ENCODE measurements around the gene ATG101. TPM values are rescaled to one million over a fixed set of nuclear protein-coding genes. Genes with fewer than 3 reads are reported as not detected.
A peak's percentile ranks its signal among the peaks of the same experiment; 100 is the strongest.

The ATG101 gene
- total RNA-seq, 6 experiments from 2014 or later: 62.1 to 73.6 (median 66.6) TPM

DNA sequence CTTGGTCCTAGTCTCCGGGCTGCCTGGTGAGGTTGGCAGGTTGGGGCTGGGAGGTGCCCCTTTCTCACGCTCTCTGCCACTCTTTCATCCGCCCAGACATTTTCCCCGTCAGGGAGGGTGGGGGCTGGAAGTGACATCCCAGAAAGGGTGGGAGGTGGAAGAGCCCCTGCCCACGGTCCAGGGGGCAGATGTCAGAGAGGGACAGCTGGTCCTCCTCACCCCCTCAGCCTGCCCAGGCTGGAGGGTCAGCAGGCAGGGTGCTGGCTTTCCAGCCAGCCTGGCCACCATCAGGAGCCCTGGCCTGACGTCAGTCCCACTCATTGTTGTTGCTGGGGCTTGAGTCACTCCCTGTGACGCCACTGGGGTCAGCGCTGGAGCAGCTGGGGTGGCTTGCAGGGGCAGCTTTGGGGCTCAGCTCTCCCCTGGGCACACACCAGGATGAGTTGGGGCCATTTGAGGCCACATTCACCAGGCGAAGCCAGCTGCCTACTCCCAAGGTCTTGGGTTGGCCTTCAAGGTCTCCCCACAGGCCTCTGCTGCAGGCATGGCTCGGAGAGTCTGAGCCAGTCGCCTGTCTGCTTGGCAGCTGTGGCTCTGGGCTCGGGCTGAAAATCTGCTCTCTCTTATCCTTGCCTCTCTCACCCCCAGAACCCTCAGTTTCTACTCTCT lies 5.7 kb upstream of the ATG101 start:
- Mint-ChIP-seq H3K27ac (peak overlapping the region; percentile 92), H3K4me3 (peak overlapping the region; percentile 26; the same call in 1 of the 2 replicates), H3K36me3 (ENCODE audit: low read depth) (no peaks in the 10 kb centered on the region), H3K27me3 (ENCODE audit: insufficient read depth) (peaks cover 33% of the 10 kb centered on the region), H3K9me3 (no peaks in the 10 kb centered on the region; the same call in 1 of the 2 replicates), H3K4me1 (ENCODE audit: low read depth) (peaks cover 41% of the 10 kb centered on the region)
- no peak for TF ChIP-seq CTCF (IDR thresholded peaks at IDR 0.05)
- DNase-seq: peak; percentile 64

DNA sequence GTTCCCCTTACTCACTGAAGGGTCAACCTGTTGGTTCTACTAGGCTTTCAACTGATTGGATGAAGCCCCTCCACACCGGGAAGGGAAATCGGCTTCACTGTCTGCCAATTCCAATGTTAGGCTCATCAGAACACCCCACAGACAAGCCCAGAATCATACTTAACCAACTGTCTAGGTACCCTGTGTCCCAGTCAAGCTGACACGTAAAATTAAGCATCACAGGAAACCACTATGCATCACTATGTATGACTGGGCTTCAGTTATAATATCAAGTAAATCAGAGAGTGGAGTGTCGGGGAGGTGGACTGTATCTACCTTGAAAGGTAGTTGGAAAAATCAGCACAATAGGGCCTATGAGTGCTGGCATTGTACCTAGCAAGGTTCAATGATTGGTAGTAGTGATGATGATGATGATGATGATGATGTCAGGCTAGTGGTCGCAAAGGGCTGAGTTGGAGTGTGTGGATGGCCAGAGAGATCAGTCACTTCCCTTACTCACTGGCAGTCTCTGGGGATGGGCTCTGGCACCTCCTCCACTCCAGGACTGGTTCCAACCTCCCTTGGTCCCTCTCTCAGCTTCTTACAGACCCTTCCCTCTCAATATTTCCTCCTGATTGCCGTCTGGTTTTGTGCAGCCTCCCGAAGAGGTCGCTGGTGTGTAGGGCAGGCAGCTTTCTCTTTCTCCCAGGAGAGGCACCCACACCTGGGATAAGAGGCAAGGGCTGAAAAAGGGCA lies 3.3 kb upstream of the ATG101 start:
- H3K4me1 Mint-ChIP-seq (ENCODE audit: low read depth): peaks cover 58% of the 10 kb centered on the region
- no peak overlapping the region for H3K27ac Mint-ChIP-seq
- H3K27me3 Mint-ChIP-seq (ENCODE audit: insufficient read depth): peaks cover 10% of the 10 kb centered on the region; the same call in 1 of the 2 replicates
- no peak for DNase-seq
- H3K4me3 Mint-ChIP-seq: no peak overlapping the region
- 0 out of 2 replicates have a peak, but pooled peaks have one; percentile 14 for TF ChIP-seq CTCF (IDR thresholded peaks at IDR 0.05)
- H3K9me3 Mint-ChIP-seq: no peaks in the 10 kb centered on the region
- H3K36me3 Mint-ChIP-seq (ENCODE audit: low read depth): peaks cover 14% of the 10 kb centered on the region

DNA sequence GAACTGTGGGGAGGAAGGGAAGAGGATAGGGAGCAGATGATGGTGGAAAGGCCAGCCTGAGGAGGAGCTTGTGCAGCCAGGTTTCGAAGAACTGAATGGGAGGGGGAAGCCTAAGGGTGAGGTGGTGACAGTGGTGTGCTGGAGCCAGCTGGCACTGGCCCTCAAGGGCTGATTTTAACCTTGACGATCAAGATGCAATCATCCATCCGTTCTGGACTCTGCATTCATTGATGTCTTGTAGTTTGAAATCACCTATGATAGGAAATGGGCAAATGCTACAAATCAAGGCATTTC lies 2.8 kb upstream of the ATG101 start:
- Mint-ChIP-seq H3K27me3 (ENCODE audit: insufficient read depth) (peaks cover 9% of the 10 kb centered on the region; the same call in 1 of the 2 replicates), H3K4me3 (no peak overlapping the region), H3K9me3 (no peaks in the 10 kb centered on the region), H3K36me3 (ENCODE audit: low read depth) (peaks cover 17% of the 10 kb centered on the region), H3K27ac (no peak overlapping the region), H3K4me1 (ENCODE audit: low read depth) (peaks cover 63% of the 10 kb centered on the region)
- no peak for DNase-seq
- no peak for TF ChIP-seq CTCF (IDR thresholded peaks at IDR 0.05)

DNA sequence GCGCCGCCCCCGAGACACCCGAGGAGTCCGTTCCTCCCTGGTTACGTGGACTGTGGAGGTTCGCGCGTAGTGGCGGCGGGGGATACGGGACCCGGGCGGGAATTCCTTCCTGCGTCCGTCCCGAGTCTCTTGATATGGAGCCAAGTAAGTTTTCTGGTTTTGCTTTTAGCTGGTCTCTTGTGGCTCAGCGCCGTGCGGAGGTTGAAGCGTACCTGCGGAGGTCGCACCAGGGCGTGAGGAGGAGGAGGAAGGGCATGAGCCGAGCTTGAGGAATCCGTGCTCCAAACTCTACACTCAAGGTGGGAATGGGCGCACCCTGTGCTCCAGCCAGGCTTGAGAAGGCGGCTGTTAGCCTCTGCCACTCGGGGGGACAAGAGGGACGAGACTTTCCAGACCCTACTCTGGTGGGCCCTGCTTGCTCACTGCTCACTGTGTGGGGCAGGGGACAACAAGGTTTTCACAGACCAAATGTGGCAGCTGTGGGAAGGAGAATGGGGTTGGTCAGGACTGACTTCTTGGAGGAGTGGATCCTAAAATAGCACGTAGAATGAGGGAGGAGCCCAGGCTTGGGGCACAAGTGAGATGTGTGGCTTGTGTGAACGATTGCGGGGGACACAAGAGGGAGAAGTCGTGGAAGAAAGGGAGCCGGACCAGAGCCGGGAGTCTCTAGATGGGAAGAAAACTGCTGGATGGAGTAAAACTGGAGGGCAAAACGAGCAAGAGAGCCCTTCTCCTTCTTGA lies 577 bp downstream of the ATG101 start:
- DNase-seq: no peak
- peak overlapping the region; percentile 100 for H3K27ac Mint-ChIP-seq
- no peaks in the 10 kb centered on the region for H3K27me3 Mint-ChIP-seq (ENCODE audit: insufficient read depth)
- TF ChIP-seq CTCF (IDR thresholded peaks at IDR 0.05): no peak
- H3K36me3 Mint-ChIP-seq (ENCODE audit: low read depth): peaks cover 42% of the 10 kb centered on the region
- H3K4me3 Mint-ChIP-seq: peak overlapping the region; percentile 94
- peaks cover 75% of the 10 kb centered on the region for H3K4me1 Mint-ChIP-seq (ENCODE audit: low read depth)
- no peaks in the 10 kb centered on the region for H3K9me3 Mint-ChIP-seq

DNA sequence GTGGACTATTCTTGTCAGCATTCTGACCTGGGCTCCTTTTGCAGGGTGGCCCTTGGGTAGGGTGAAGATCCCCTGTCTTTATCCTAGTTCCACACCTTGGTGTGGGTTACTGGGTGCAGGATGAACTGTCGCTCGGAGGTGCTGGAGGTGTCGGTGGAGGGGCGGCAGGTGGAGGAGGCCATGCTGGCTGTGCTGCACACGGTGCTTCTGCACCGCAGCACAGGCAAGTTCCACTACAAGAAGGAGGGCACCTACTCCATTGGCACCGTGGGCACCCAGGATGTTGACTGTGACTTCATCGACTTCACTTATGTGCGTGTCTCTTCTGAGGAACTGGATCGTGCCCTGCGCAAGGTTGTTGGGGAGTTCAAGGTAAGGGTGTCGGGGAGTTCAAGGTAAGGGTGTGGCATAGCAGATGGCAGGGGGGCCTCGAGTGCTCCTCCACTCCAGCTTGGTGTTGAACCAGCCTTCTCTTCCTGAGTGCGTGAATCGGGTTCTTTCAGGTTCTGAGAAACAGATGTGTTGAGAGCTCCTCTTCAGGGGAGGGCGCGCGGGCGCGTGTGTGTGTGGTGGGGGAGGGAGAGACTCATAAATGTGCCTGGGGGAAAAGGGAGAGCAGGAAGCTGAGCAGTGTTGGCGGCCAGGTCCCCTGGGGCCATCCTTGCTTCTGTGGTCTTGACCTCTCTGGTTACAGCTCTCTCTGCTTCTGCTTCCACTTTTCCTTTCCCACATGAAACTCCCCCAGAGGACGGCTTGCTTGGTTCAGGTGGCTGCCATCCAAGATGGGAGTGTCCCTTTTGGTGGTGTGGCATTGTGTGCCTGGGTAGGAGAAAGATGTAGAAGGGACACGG lies 4.0 kb downstream of the ATG101 start:
- peak; percentile 53 for DNase-seq
- Mint-ChIP-seq H3K4me3 (peak overlapping the region; percentile 46), H3K27me3 (ENCODE audit: insufficient read depth) (peaks cover 1% of the 10 kb centered on the region; the same call in 1 of the 2 replicates), H3K4me1 (ENCODE audit: low read depth) (peaks cover 76% of the 10 kb centered on the region), H3K9me3 (no peaks in the 10 kb centered on the region), H3K36me3 (ENCODE audit: low read depth) (peaks cover 50% of the 10 kb centered on the region), H3K27ac (peak overlapping the region; percentile 79)
- no peak for TF ChIP-seq CTCF (IDR thresholded peaks at IDR 0.05)
